Placental epithelial cell (primary cell): ENCODE measurements around the gene MEMO1. TPM values are rescaled to one million over a fixed set of nuclear protein-coding genes. Genes with fewer than 3 reads are reported as not detected.

Source experiments
- total RNA-seq: library from RNA; depleted of rRNA; stranded (reverse); fragments of >200 nt; gene quantifications from 2 replicates; pipeline ENCODE4 v1.2.3, GENCODE V29; 2012

MEMO1 gene
- total RNA-seq: 29.1 and 59.0 TPM in 2 replicates

DNA sequence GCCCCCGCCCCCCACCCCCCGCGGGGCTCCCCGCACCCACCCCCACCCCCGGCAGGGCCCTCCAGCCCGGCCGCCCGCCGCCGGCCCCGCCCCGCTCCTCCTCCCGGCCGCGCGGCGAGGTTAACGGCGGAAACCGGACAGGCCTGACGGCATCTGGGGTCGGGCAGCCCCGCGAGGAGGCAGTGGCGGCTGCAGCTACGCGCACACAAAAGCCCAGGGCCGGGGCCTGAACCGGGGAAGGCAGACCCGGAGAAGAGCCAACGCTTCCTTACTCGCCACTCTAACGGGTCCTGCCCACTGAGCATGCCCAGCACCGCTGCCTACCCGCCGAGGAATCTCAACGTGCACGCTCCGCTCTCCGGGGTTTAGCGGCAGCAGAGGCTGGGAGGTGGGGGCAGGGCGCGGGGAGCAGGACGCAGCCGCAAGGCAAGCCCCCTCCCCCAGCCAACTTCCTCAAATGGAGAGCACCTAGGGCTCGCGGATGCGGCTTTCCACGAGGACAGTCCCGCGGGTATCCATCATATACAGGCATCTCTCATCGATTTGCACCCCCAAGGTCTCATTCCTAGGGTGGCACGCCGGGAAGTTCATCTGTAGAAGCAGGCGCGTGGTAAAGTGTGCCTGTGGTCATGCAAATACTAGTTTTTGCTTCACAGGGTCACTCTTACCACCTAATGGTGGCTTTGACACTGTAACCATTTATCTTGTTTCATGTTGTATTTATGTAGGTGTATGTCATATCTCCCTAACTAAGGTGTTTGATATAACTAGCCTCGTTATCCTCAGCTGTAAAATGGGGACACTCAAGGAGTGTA, at the start of gene MEMO1:
Gene MEMO1 (minus strand): TSS at position 339 of the 815 bp plus-strand sequence. CDS start 761 bp downstream, outside the sequence.

DNA sequence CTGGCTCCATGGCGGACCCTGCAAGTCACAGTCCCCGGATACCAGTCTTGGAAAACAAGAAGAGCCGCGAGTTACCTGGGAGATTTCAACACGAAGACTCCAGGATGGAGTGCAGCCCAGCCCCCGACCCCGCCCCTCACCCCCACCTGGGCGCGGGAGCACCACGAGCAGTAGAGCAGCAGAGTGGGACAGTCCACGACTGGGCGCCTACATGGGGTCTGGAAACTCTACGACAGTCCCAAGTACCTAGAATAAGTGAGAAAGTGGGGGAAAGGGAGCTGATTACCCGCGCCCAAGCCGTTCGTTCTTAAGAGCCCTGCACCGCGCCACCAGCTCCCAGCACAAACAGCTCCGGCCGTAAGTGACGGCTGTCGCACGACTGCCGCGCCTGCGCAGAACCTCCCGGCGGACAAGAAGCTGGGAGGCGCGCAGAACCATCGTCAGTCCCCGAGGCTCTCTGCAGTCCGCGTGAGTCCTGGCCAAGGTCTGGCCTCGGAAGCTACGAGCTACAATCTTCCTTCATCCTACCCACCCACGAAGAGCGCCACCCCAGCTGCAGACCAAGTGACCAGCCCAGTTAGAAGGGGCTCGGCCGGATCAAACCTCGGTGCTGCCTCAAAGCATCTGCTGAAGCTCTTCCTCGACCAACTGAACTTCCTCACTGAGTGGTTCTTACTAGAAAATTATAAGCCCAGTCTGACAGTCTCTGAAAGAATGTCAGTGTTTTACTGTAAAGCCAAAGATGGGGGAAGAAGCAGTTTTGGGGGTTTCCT, 28.8 kb upstream of the MEMO1 start, which contains the start of gene DPY30:
Gene DPY30 (minus strand): TSS at position 359 of the 773 bp plus-strand sequence. CDS start 349 bp downstream, at position 10.

Other genes with a start within 250 kb of the MEMO1 start
- 43.2 and 79.3 TPM in 2 replicates for gene DPY30, start 28.8 kb upstream of the MEMO1 start, total RNA-seq
- 19.5 and 32.2 TPM in 2 replicates for gene SPAST, start 52.5 kb upstream of the MEMO1 start, total RNA-seq
- gene SLC30A6, start 154.9 kb upstream of the MEMO1 start, total RNA-seq: 22.0 and 29.2 TPM in 2 replicates